HG03520 (cell line): Measurements from ENCODE around the gene PDE10A.
"Not testable (repeated sequence)": the region's sequence is repeated elsewhere in the genome, so short reads cannot be mapped to it uniquely, and the experiment has no call there.

ENCODE experiments used
- ATAC-seq: cut with Tn5 transposase; IDR thresholded peaks from one replicate; pipeline ENCODE4 v1.9.1; 2021; ENCODE audit warnings: mild to moderate bottlenecking, moderate library complexity; ENCODE audit not compliant: unreplicated experiment

The PDE10A gene

GRCh38 chr6:165558097-165558496 lies 104.9 kb downstream of the PDE10A start:
- ATAC-seq, result not testable (repeated sequence)

- no peak for ATAC-seq
Measured at GRCh38 chr6:165557674-165558073, 105.4 kb downstream of the PDE10A start.

GRCh38 chr6:165556116-165556843 lies 106.8 kb downstream of the PDE10A start:
- no peak for ATAC-seq

- ATAC-seq, result not testable (repeated sequence)
Measured at GRCh38 chr6:165554644-165555043, 108.4 kb downstream of the PDE10A start.

GRCh38 chr6:165552248-165552736 lies 110.7 kb downstream of the PDE10A start:
- ATAC-seq, result no peak

- ATAC-seq, result no peak
Measured at GRCh38 chr6:165551828-165552227, 111.2 kb downstream of the PDE10A start.

GRCh38 chr6:165548450-165548849 lies 114.6 kb downstream of the PDE10A start:
- no peak for ATAC-seq

- ATAC-seq, result no peak
Measured at GRCh38 chr6:165545806-165546205, 117.2 kb downstream of the PDE10A start.

- ATAC-seq, result no peak
Measured at GRCh38 chr6:165543781-165544180, 119.3 kb downstream of the PDE10A start.

- ATAC-seq, result no peak
Measured at GRCh38 chr6:165536911-165537310, 126.1 kb downstream of the PDE10A start.

- ATAC-seq, result no peak
Measured at GRCh38 chr6:165519316-165519715, 143.7 kb downstream of the PDE10A start.

GRCh38 chr6:165515963-165516624 lies 146.9 kb downstream of the PDE10A start:
- ATAC-seq, result no peak

GRCh38 chr6:165514621-165515020 lies 148.4 kb downstream of the PDE10A start:
- ATAC-seq, result no peak

GRCh38 chr6:165511807-165512206 lies 151.2 kb downstream of the PDE10A start:
- peak; percentile 81 for ATAC-seq

GRCh38 chr6:165508321-165508869 lies 154.6 kb downstream of the PDE10A start:
- no peak for ATAC-seq

- ATAC-seq, result no peak
Measured at GRCh38 chr6:165506657-165507056, 156.4 kb downstream of the PDE10A start.

GRCh38 chr6:165500214-165500907 lies 162.7 kb downstream of the PDE10A start:
- ATAC-seq, result not testable (repeated sequence)

- no peak for ATAC-seq
Measured at GRCh38 chr6:165497472-165497871, 165.6 kb downstream of the PDE10A start.

- no peak for ATAC-seq
Measured at GRCh38 chr6:165488624-165489295, 174.3 kb downstream of the PDE10A start.

GRCh38 chr6:165487950-165488349 lies 175.1 kb downstream of the PDE10A start:
- ATAC-seq, result no peak

- no peak for ATAC-seq
Measured at GRCh38 chr6:165487347-165487746, 175.7 kb downstream of the PDE10A start.
